Measurements from ENCODE around the gene GRIK4.

The GRIK4 gene

DNA sequence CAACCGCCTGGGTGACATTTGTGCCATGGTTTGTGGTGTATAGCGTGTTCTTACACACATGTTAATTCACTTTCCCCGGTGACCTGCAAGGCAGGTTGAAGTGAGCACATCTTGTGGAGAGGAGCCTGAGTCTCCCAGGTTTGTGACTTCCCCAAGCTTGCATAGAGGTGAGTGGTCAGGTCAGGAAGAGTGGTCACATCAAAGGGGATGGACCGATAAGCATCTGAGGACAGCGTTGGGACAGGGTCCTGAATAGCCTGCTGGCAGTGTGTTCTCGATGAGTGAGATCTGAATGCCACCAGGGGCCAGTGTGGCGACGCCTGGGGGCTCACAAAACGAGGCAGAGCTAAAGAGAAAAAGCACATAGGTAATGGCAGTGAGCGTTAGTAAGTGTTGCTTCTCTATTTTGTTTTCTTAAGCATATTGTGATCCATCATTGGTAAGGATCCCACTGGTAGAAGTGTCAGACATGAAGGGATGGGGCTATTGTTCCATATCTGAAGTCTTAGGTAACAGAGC, 154.6 kb downstream of the GRIK4 start:
- H3K4me3 ChIP-seq (ENCODE audit: low read length) = no peak overlapping the region
- no peak for DNase-seq (ENCODE audit: low read depth)
- TF ChIP-seq, protein P1, sequence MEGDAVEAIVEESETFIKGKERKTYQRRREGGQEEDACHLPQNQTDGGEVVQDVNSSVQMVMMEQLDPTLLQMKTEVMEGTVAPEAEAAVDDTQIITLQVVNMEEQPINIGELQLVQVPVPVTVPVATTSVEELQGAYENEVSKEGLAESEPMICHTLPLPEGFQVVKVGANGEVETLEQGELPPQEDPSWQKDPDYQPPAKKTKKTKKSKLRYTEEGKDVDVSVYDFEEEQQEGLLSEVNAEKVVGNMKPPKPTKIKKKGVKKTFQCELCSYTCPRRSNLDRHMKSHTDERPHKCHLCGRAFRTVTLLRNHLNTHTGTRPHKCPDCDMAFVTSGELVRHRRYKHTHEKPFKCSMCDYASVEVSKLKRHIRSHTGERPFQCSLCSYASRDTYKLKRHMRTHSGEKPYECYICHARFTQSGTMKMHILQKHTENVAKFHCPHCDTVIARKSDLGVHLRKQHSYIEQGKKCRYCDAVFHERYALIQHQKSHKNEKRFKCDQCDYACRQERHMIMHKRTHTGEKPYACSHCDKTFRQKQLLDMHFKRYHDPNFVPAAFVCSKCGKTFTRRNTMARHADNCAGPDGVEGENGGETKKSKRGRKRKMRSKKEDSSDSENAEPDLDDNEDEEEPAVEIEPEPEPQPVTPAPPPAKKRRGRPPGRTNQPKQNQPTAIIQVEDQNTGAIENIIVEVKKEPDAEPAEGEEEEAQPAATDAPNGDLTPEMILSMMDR (conservative IDR thresholded peaks at IDR 0.05; ENCODE audit: low read depth, low read length) = no peak

- no peak overlapping the region for H3K4me3 ChIP-seq (ENCODE audit: low read length)
- DNase-seq (ENCODE audit: low read depth) = no peak
- TF ChIP-seq, protein P1 (conservative IDR thresholded peaks at IDR 0.05; ENCODE audit: low read depth, low read length) = no peak
Measured at GRCh38 chr11:120667281-120667680, 155.7 kb downstream of the GRIK4 start.

DNA sequence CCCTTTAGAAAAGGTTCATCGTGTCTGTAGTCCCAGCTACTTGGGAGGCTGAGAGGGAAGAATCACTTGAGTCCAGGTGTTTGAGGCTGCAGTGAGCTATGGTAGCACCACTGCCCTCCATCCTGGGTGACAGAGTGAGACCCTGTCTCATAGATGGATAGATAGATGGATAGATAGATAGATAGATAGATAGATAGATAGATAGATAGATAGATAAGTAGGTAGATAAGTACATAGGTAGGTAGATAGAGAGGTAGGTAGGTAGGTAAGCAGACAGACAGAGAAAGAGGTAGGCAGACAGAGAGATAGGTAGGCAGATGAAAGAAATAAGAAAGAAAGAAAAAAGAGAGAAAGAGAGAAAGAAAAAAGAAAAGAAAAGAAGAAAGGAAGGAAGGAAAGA, 156.4 kb downstream of the GRIK4 start:
- TF ChIP-seq, protein P1 (conservative IDR thresholded peaks at IDR 0.05; ENCODE audit: low read depth, low read length) = no peak
- no peak for DNase-seq (ENCODE audit: low read depth)
- H3K4me3 ChIP-seq (ENCODE audit: low read length) = no peak overlapping the region

GRCh38 chr11:120668537-120668936, 157.0 kb downstream of the GRIK4 start:
- TF ChIP-seq, protein P1 (conservative IDR thresholded peaks at IDR 0.05; ENCODE audit: low read depth, low read length) = no peak
- DNase-seq (ENCODE audit: low read depth) = no peak
- H3K4me3 ChIP-seq (ENCODE audit: low read length) = no peak overlapping the region

DNA sequence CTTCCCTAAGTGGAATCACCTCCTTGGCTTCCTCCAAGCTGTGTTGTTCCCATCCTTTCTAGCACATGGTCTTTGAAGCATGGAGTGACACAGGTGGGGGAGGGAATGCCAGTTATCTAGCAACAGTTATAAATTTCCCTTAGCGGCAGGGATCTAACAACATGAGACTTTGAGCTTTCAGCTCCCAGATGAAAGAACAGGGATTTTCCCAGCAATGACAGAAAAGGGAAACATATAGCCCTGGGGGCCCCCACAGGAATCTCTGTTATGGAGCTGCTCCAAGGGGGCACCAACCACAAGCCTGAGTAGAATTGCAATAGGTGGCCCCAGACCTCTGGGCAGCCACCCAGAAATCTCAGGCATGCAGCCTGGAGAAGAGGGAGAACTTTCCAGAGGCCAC, 163.0 kb downstream of the GRIK4 start:
- TF ChIP-seq, protein P1 (conservative IDR thresholded peaks at IDR 0.05; ENCODE audit: low read depth, low read length) = no peak
- no peak overlapping the region for H3K4me3 ChIP-seq (ENCODE audit: low read length)
- DNase-seq (ENCODE audit: low read depth) = no peak

DNA sequence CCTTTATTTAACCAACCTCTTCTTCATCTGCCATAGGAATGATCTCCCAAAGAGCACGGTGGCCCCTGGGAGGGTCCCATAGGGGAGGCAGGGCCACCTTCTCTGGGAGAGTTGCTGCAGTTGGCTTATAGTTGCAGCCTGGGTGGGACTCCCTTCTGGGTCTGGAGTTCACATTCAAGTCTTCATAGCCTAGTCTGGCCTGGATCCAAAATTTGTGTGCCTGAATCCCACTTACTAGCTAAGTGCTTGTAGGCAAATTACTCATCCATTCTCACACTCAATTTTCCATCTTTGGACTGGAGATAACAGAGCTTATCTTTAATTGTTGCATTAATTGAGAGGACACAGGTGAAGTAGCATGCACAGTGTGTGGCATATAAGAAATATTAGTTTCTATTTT, 163.6 kb downstream of the GRIK4 start:
- TF ChIP-seq, protein P1 (conservative IDR thresholded peaks at IDR 0.05; ENCODE audit: low read depth, low read length) = no peak
- DNase-seq (ENCODE audit: low read depth) = no peak
- H3K4me3 ChIP-seq (ENCODE audit: low read length) = no peak overlapping the region

DNA sequence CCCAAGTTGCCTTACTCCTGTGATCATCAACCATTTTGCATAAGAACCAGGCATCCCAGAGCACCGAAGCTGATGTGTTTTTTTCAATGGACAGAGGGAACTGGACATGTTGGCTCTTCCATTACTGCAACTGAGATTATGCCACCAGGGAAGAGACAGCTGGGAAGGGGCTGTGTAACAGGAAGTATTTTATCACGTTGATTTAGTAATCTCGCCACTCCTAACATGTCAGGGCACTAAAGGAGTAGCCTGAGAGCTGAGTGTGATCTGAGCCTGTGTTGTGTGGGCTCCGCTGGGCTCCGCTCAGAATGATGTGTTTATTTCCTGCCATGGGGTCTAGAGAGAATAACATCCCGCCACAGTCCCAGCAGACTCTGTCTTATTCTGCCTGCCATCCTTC, 165.4 kb downstream of the GRIK4 start:
- no peak for DNase-seq (ENCODE audit: low read depth)
- H3K4me3 ChIP-seq (ENCODE audit: low read length) = no peak overlapping the region

More for the DNA sequence above, 165.4 kb downstream of the GRIK4 start:
- TF ChIP-seq, protein P1 (conservative IDR thresholded peaks at IDR 0.05; ENCODE audit: low read depth, low read length) = no peak

Data from retinal pigment epithelial cell (primary cell).